ENCODE measurements around the gene FAM187B.

DNA sequence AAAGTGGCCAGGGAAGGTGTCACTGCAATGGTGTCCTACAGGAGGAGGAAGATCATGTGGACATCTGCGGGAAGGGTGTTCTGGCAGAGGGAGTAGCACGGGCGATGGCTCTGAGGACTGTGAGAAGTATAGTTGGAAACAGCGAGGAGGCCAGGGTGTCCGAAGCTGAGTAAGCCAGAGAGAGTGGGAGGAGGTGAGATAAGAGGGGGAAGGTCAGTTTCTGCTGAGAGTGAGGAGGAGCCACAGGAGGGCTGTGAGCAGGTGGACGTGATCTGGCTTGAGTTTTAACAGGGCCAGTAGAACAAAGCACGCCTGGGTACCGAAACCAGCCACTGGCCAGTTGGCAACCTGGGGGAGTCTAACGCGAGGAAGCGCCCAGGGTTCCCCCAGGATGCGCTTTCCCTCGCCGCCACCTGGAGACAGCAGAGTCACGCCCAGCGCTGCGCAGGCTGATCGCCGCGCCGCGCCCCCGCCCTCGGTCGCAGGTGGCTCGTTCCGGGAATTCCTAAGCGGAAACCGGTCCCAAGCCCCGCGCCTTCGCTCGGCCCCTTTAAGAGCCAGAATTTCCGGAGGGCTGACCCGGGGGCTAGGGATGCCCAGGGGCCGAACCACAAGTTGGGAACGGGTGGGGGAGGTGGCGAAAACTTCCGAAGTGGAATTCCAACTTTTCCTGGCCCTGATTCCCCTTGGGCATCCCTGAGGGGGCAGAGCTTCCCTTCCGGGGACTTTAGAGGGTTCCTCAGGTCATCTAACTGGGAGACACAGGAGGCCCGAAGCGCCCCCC lies 19.2 kb upstream of the FAM187B start:
- TF ChIP-seq GATA3 (IDR thresholded peaks at IDR 0.05; ENCODE audit: low read depth, low read length) (no peak), GATA2 (IDR thresholded peaks at IDR 0.05; ENCODE audit: low read depth, low read length) (no peak)
